H1 (cell line): ENCODE data around the gene SOX13. TPM values are rescaled to one million over a fixed set of nuclear protein-coding genes. Genes with fewer than 3 reads are reported as not detected.

ENCODE experiments used
- CTCF ChIA-PET: fragments of 300-600 bp; sonication (Branson Sonifier 250); formaldehyde crosslinking; loops from one replicate; lab custom pipeline; 2021; ENCODE audit not compliant: partially characterized antibody; lab: Charles Lee
- POLR2A ChIA-PET: fragments of 300-600 bp; sonication (Branson Sonifier 250); formaldehyde crosslinking; loops from one replicate; lab custom pipeline; 2021; ENCODE audit warnings: inconsistent platforms; ENCODE audit not compliant: partially characterized antibody; lab: Charles Lee
- DNase-seq, 2 experiments: peaks; one replicate each; pipeline versions ENCODE4 v3.0.0 to v3.0.0-alpha.2; 2010 to 2022; ENCODE audit warnings: low spot score in 2 of 2, low read depth in 1 of 2, mixed read lengths in 1 of 2
- FAIRE-seq: peaks from 2 replicates; lab custom pipeline; 2011; peaks lifted over from hg19 to GRCh38; lab: Jason Lieb, UNC
- H2AFZ ChIP-seq: 2 replicates; pipeline ENCODE4 v1.8.1; 2012; ENCODE audit warnings: low read length, inconsistent platforms
- H2AK5ac ChIP-seq: 2 replicates; pipeline ENCODE4 v1.6.1; 2013; ENCODE audit warnings: low read depth, low read length
- H2BK120ac ChIP-seq: replicated peaks from 2 replicates; pipeline ENCODE3; 2013; ENCODE audit warnings: low read depth, low read length, inconsistent platforms
- H2BK12ac ChIP-seq: 2 replicates; pipeline ENCODE4 v1.6.1; 2013; ENCODE audit warnings: low read depth, low read length
- H2BK15ac ChIP-seq: 2 replicates; pipeline ENCODE4 v1.6.1; 2013; ENCODE audit warnings: low read length
- H2BK20ac ChIP-seq: 2 replicates; pipeline ENCODE4 v1.6.1; 2013; ENCODE audit warnings: low read length
- H2BK5ac ChIP-seq: 2 replicates; pipeline ENCODE4 v1.6.1; 2013; ENCODE audit warnings: low read depth, low read length
- H3K14ac ChIP-seq: 2 replicates; pipeline ENCODE4 v1.6.1; 2013; ENCODE audit warnings: inconsistent platforms; ENCODE audit not compliant: insufficient read length
- H3K18ac ChIP-seq: 2 replicates; pipeline ENCODE4 v1.6.1; 2013; ENCODE audit warnings: low read length; ENCODE audit errors: extremely low read depth
- H3K23ac ChIP-seq: 2 replicates; pipeline ENCODE4 v1.6.1; 2013; ENCODE audit warnings: inconsistent platforms; ENCODE audit not compliant: insufficient read length
- H3K23me2 ChIP-seq: 2 replicates; pipeline ENCODE4 v1.6.1; 2013; ENCODE audit warnings: low read depth, low read length
- H3K27ac ChIP-seq: 2 replicates; pipeline ENCODE4 v1.6.1; 2011; ENCODE audit warnings: low read depth, low read length, inconsistent platforms
- H3K27me3 ChIP-seq, 4 experiments: replicated peaks in 1 of 4; 1 replicate in 1 of 4; 2 replicates in 3 of 4; pipeline versions ENCODE4 v1.6.1 to v1.8.1; 2011 to 2013; ENCODE audit warnings: low read length in 3 of 4, mild to moderate bottlenecking in 3 of 4, inconsistent platforms in 2 of 4, mixed read lengths in 2 of 4, moderate library complexity in 1 of 4; ENCODE audit not compliant: control insufficient read depth in 3 of 4, insufficient read depth in 3 of 4; ENCODE audit errors: extremely low read depth in 1 of 4
- H3K36me3 ChIP-seq, 4 experiments: 2 replicates each; pipeline versions ENCODE4 v1.6.1 to v1.8.1; 2011 to 2013; ENCODE audit warnings: mild to moderate bottlenecking in 4 of 4, low read length in 3 of 4, moderate library complexity in 2 of 4, control low read depth in 1 of 4, inconsistent platforms in 1 of 4; ENCODE audit not compliant: insufficient read depth in 4 of 4, control insufficient read depth in 2 of 4
- H3K4ac ChIP-seq: replicated peaks from 2 replicates; pipeline ENCODE3; 2013; ENCODE audit warnings: low read length, low read depth, mixed read lengths, inconsistent platforms; ENCODE audit not compliant: insufficient read length
- H3K4me1 ChIP-seq, 4 experiments: replicated peaks in 1 of 4; 1 replicate in 1 of 4; 2 replicates in 3 of 4; pipeline versions ENCODE4 v1.6.1 to v1.8.1; 2011 to 2013; ENCODE audit warnings: low read length in 3 of 4, inconsistent platforms in 2 of 4, mixed read lengths in 1 of 4; ENCODE audit not compliant: insufficient read depth in 4 of 4, control insufficient read depth in 3 of 4
- H3K4me2 ChIP-seq, 2 experiments: 2 replicates each; pipeline versions ENCODE4 v1.6.1 to v1.8.1; 2011 to 2013; ENCODE audit warnings: low read depth in 2 of 2, low read length in 2 of 2, control low read depth in 1 of 2, inconsistent platforms in 1 of 2, mild to moderate bottlenecking in 1 of 2; ENCODE audit not compliant: insufficient read depth in 1 of 2
- H3K4me3 ChIP-seq, 4 experiments: fragments of 200-600, 300-600 bp in 1 of 4; sonication (generic), shearing (Covaris generic), sonication (Bioruptor Twin) in 1 of 4; 2 replicates each; pipeline versions ENCODE4 v1.5.1 to v1.8.1; 2011 to 2016; ENCODE audit warnings: low read length in 4 of 4, low read depth in 3 of 4, control low read depth in 2 of 4, inconsistent platforms in 2 of 4, mild to moderate bottlenecking in 2 of 4, mixed read lengths in 1 of 4, moderate library complexity in 1 of 4; ENCODE audit not compliant: insufficient read depth in 2 of 4; ENCODE audit errors: extremely low read depth in 1 of 4
- H3K56ac ChIP-seq: replicated peaks from 2 replicates; pipeline ENCODE3; 2013; ENCODE audit warnings: low read depth, mild to moderate bottlenecking, mixed read lengths, low read length, inconsistent platforms; ENCODE audit not compliant: insufficient read length
- H3K79me1 ChIP-seq: 2 replicates; pipeline ENCODE4 v1.6.1; 2013; ENCODE audit warnings: low read depth, low read length, control low read depth
- H3K79me2 ChIP-seq, 2 experiments: 2 replicates each; pipeline versions ENCODE4 v1.6.1 to v1.8.1; 2012 to 2013; ENCODE audit warnings: low read length in 2 of 2, mild to moderate bottlenecking in 2 of 2, inconsistent platforms in 1 of 2; ENCODE audit not compliant: insufficient read depth in 2 of 2, control insufficient read depth in 1 of 2
- H3K9ac ChIP-seq, 4 experiments: replicated peaks in 1 of 4; 1 replicate in 1 of 4; 2 replicates in 3 of 4; pipeline versions ENCODE4 v1.6.1 to v1.8.1; 2011 to 2013; ENCODE audit warnings: low read depth in 3 of 4, low read length in 3 of 4, control low read depth in 2 of 4, mild to moderate bottlenecking in 2 of 4, moderate library complexity in 2 of 4, inconsistent platforms in 1 of 4; ENCODE audit errors: extremely low read depth in 1 of 4
- H3K9me3 ChIP-seq, 2 experiments: 2 replicates each; pipeline versions ENCODE4 v1.6.1 to v1.8.1; 2012 to 2013; ENCODE audit warnings: mild to moderate bottlenecking in 2 of 2, moderate library complexity in 2 of 2, control low read depth in 1 of 2, inconsistent platforms in 1 of 2, low read depth in 1 of 2, low read length in 1 of 2, mixed read lengths in 1 of 2; ENCODE audit not compliant: insufficient read depth in 2 of 2
- H4K20me1 ChIP-seq, 2 experiments: replicated peaks in 1 of 2; 2 replicates each; pipeline versions ENCODE3 to v1.8.1; 2011 to 2013; ENCODE audit warnings: inconsistent platforms in 2 of 2, low read length in 2 of 2, mild to moderate bottlenecking in 1 of 2; ENCODE audit not compliant: insufficient read depth in 2 of 2, control insufficient read depth in 1 of 2
- H4K5ac ChIP-seq: 2 replicates; pipeline ENCODE4 v1.6.1; 2013; ENCODE audit warnings: low read length, low read depth, mixed read lengths, inconsistent platforms; ENCODE audit not compliant: insufficient read length
- H4K8ac ChIP-seq: 2 replicates; pipeline ENCODE4 v1.8.0; 2013; ENCODE audit warnings: mild to moderate bottlenecking, moderate library complexity, low read length, inconsistent platforms; ENCODE audit not compliant: insufficient read depth; ENCODE audit errors: extremely low read depth
- H4K91ac ChIP-seq: replicated peaks from 2 replicates; pipeline ENCODE3; 2013; ENCODE audit warnings: low read length, mixed read lengths, inconsistent platforms; ENCODE audit not compliant: insufficient read length
- GTF2F1 ChIP-seq: IDR thresholded peaks from 2 replicates; pipeline ENCODE4 v1.6.1; 2012; ENCODE audit warnings: low read depth, low read length, improper control_type of control experiment, borderline replicate concordance
- WGBS, 2 experiments: shearing (Covaris generic) in 1 of 2; methylation state at CpG; one replicate each; pipeline versions ENCODE4 v1.1.6 to v1.1.7; 2013 to 2015; ENCODE audit warnings: low lambda C conversion rate in 2 of 2, mixed read lengths in 2 of 2, inconsistent platforms in 1 of 2, low coverage in 1 of 2, missing lambda C conversion rate in 1 of 2; ENCODE audit not compliant: insufficient replicate concordance in 2 of 2, insufficient coverage in 1 of 2, insufficient read length in 1 of 2; ENCODE audit errors: extremely low coverage in 1 of 2, missing lambda C conversion rate in 1 of 2; 5-methylcytosine and 5-hydroxymethylcytosine counted together
- polyA plus RNA-seq, 7 experiments: library from polyadenylated mRNA; depleted of rRNA in 3 of 7; stranded (reverse) in 5 of 7; unstranded in 2 of 7; fragments of >200 nt in 5 of 7; fragments of 200-250 nt in 2 of 7; gene quantifications; 1 replicate in 5 of 7; 2 replicates in 1 of 7; 4 replicates in 1 of 7; pipeline versions ENCODE4 v1.2.1 to v1.2.3, GENCODE V29; 2011 to 2013; ENCODE audit warnings: missing spikeins in 2 of 7, mixed read lengths in 2 of 7
- total RNA-seq: library from RNA; stranded (reverse); fragmentation: NEBNext Ultra II Directional; extraction: Animal tissue kit (Norgen Biotek cat#: 25700); gene quantifications from 2 replicates; pipeline ENCODE4 v1.2.1, GENCODE V29; 2021

The SOX13 gene
- total and polyA plus RNA-seq, 2 of the 8 experiments (the other 6 are each of a cell fraction or from before 2014, with no cell fraction given) = 113 to 173 TPM

- CTCF ChIA-PET = interaction anchor here (1.4 to 1.6 kb wide), 2 partner anchors 46 to 193 kb away, joined by 3 to 5 read pairs; no protein-coding TSS in a partner anchor
Observed at GRCh38 chr1:204062106-204062505, 10.8 kb upstream of the SOX13 start.

More at GRCh38 chr1:204062106-204062505, 10.8 kb upstream of the SOX13 start:
- H2AFZ ChIP-seq = no peak overlapping the region
- no peak overlapping the region for H2AK5ac ChIP-seq
- no peak for FAIRE-seq
- H3K79me2 ChIP-seq = no peaks in the 10 kb centered on the region
- 55% methylated on average over 2 of the region's 2 CpGs; no CpG with 5 or more reads in 1 of the 2 experiments for WGBS, 2 experiments
- no peak overlapping the region for H4K8ac ChIP-seq
- no peak overlapping the region for H3K9ac ChIP-seq
- POLR2A ChIA-PET = interaction anchor here (1.2 to 1.5 kb wide), 2 partner anchors 11 to 16 kb away, joined by 3 to 4 read pairs; partner anchors contain the start of gene SOX13
- H3K4ac ChIP-seq = no peak overlapping the region
- no peaks in the 10 kb centered on the region for H3K79me1 ChIP-seq
- H3K23ac ChIP-seq = no peak overlapping the region
- H3K56ac ChIP-seq = no peak overlapping the region
- H3K18ac ChIP-seq = no peak overlapping the region
- no peaks in the 10 kb centered on the region for H3K27me3 ChIP-seq
- H3K14ac ChIP-seq = no peak overlapping the region
- no peak overlapping the region for H3K4me2 ChIP-seq
- H2BK20ac ChIP-seq = no peak overlapping the region
- no peak overlapping the region for H3K4me3 ChIP-seq
- no peak for TF ChIP-seq GTF2F1
- no peak overlapping the region for H2BK5ac ChIP-seq
- H4K5ac ChIP-seq = no peak overlapping the region
- no peaks in the 10 kb centered on the region for H3K9me3 ChIP-seq
- no peaks in the 10 kb centered on the region; the same call in 1 of the 2 replicates for H3K23me2 ChIP-seq
- H4K20me1 ChIP-seq = no peaks in the 10 kb centered on the region
- H4K91ac ChIP-seq = no peak overlapping the region
- no peaks in the 10 kb centered on the region for H3K36me3 ChIP-seq
- H2BK15ac ChIP-seq = no peak overlapping the region
- H3K4me1 ChIP-seq = peaks cover 11 to 15% (median 13%) of the 10 kb centered on the region in 4 experiments
- H3K27ac ChIP-seq = no peak overlapping the region
- no peak overlapping the region for H2BK12ac ChIP-seq
- H2BK120ac ChIP-seq = no peak overlapping the region
- no peak for DNase-seq
